Duodenal mucosa (tissue), 2 donors: ENCODE measurements around the gene SLX4IP.

Experiments used
- H3K27ac ChIP-seq: one replicate; pipeline ENCODE4 v1.7.0; 2013; ENCODE audit warnings: low read depth, low read length
- H3K27me3 ChIP-seq, 2 donors: one replicate each; pipeline ENCODE4 v1.7.0; 2013; ENCODE audit warnings: low read length in 2 of 2, control low read depth in 1 of 2; ENCODE audit not compliant: insufficient read depth in 2 of 2, control insufficient read depth in 1 of 2
- H3K36me3 ChIP-seq, 2 donors: one replicate each; pipeline ENCODE4 v1.7.0; 2013; ENCODE audit warnings: low read length in 2 of 2, control low read depth in 1 of 2; ENCODE audit not compliant: insufficient read depth in 2 of 2, control insufficient read depth in 1 of 2
- H3K4me1 ChIP-seq, 2 donors: one replicate each; pipeline ENCODE4 v1.7.0; 2013; ENCODE audit warnings: low read length in 2 of 2, control low read depth in 1 of 2; ENCODE audit not compliant: insufficient read depth in 2 of 2, control insufficient read depth in 1 of 2
- H3K4me3 ChIP-seq, 2 donors: one replicate each; pipeline ENCODE4 v1.7.0; 2013; ENCODE audit warnings: low read length in 2 of 2, low read depth in 1 of 2
- H3K9ac ChIP-seq, 2 donors: one replicate each; pipeline ENCODE4 v1.7.0; 2013; ENCODE audit warnings: low read length in 2 of 2, low read depth in 1 of 2
- H3K9me3 ChIP-seq, 2 donors: one replicate each; pipeline ENCODE4 v1.7.0; 2013; ENCODE audit warnings: low read length in 2 of 2, control low read depth in 1 of 2; ENCODE audit not compliant: control insufficient read depth in 1 of 2

SLX4IP gene

DNA sequence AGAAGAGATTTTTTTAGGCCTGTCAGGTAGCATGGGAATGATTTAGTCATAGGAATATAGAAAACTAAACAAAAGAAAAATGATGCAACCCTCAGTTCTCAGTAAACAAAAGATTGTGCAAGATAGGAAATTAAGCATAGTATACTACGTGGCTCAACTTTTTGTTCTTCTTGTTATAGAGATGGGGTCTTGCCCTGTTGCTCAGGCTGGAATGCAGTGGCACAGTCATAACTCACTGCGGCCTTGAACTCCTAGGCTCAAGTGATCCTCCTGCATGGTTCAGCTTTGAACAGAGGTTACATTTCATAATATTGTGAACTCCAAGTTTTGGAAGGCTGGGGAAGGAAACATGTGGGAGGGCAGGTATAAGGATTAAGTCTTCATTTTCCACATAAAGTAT is 28.5 kb downstream of the SLX4IP start:
- H3K9me3 ChIP-seq: no peaks in the 10 kb centered on the region
- no peaks in the 10 kb centered on the region for H3K36me3 ChIP-seq
- H3K4me3 ChIP-seq: no peak overlapping the region
- H3K27me3 ChIP-seq: no peaks in the 10 kb centered on the region
- peaks cover 0 to 5% of the 10 kb centered on the region in 2 donors for H3K4me1 ChIP-seq
- H3K9ac ChIP-seq: no peak overlapping the region
- no peak overlapping the region for H3K27ac ChIP-seq

- peaks cover 0 to 5% of the 10 kb centered on the region in 2 donors for H3K4me1 ChIP-seq
- no peak overlapping the region for H3K9ac ChIP-seq
- no peaks in the 10 kb centered on the region for H3K9me3 ChIP-seq
- peaks cover 0 to 4% of the 10 kb centered on the region in 2 donors for H3K36me3 ChIP-seq
- no peaks in the 10 kb centered on the region for H3K27me3 ChIP-seq
- H3K27ac ChIP-seq: no peak overlapping the region
- H3K4me3 ChIP-seq: no peak overlapping the region
Measured at GRCh38 chr20:10465135-10465534, 30.0 kb downstream of the SLX4IP start.

- no peaks in the 10 kb centered on the region for H3K9me3 ChIP-seq
- H3K36me3 ChIP-seq: peaks cover 0 to 5% of the 10 kb centered on the region in 2 donors
- no peaks in the 10 kb centered on the region for H3K27me3 ChIP-seq
- no peak overlapping the region for H3K9ac ChIP-seq
- H3K4me3 ChIP-seq: no peak overlapping the region
- peaks cover 0 to 5% of the 10 kb centered on the region in 2 donors for H3K4me1 ChIP-seq
- H3K27ac ChIP-seq: no peak overlapping the region
Measured at GRCh38 chr20:10466325-10466724, 31.2 kb downstream of the SLX4IP start.

- peaks cover 0 to 5% of the 10 kb centered on the region in 2 donors for H3K36me3 ChIP-seq
- H3K9ac ChIP-seq: no peak overlapping the region
- H3K27ac ChIP-seq: no peak overlapping the region
- H3K9me3 ChIP-seq: no peaks in the 10 kb centered on the region
- no peaks in the 10 kb centered on the region for H3K27me3 ChIP-seq
- no peak overlapping the region for H3K4me3 ChIP-seq
- H3K4me1 ChIP-seq: peaks cover 0 to 5% of the 10 kb centered on the region in 2 donors
Measured at GRCh38 chr20:10466855-10467254, 31.8 kb downstream of the SLX4IP start.

- H3K27me3 ChIP-seq: no peaks in the 10 kb centered on the region
- no peak overlapping the region for H3K9ac ChIP-seq
- peaks cover 0 to 5% of the 10 kb centered on the region in 2 donors for H3K4me1 ChIP-seq
- no peak overlapping the region for H3K4me3 ChIP-seq
- no peaks in the 10 kb centered on the region for H3K9me3 ChIP-seq
- H3K27ac ChIP-seq: no peak overlapping the region
- peaks cover 0 to 5% of the 10 kb centered on the region in 2 donors for H3K36me3 ChIP-seq
Measured at GRCh38 chr20:10467681-10468339, 32.7 kb downstream of the SLX4IP start.

DNA sequence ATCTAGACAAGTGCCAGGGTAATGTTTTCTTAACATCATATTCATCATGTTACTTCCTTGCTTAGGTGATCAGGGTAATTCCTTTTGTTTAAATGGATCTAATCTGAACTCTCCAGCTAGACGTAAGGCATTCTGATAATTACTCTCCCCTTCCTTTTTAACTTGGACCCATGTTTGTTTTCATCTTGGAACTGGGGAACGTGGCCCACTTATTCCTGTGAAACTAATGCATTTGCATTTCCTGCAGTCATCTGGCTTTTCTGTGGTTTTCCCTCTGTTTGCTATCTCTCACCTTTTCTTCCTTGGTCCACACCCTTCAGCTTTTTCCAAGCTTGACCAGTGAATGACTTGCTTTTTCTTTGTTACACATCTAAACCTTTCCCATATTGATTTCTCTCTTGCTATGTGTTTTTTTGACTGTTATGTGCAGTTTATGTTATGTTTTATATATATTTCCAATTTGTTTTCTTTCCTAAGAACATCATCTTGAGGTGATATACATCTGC is 33.3 kb downstream of the SLX4IP start:
- Histone ChIP-seq H3K9me3 (no peaks in the 10 kb centered on the region), H3K4me1 (peaks cover 0 to 5% of the 10 kb centered on the region in 2 donors), H3K9ac (no peak overlapping the region), H3K27ac (no peak overlapping the region), H3K4me3 (no peak overlapping the region), H3K27me3 (no peaks in the 10 kb centered on the region), H3K36me3 (peaks cover 0 to 5% of the 10 kb centered on the region in 2 donors)

- Histone ChIP-seq H3K36me3 (peaks cover 0 to 5% of the 10 kb centered on the region in 2 donors), H3K4me1 (peaks cover 0 to 5% of the 10 kb centered on the region in 2 donors), H3K27ac (no peak overlapping the region), H3K9ac (no peak overlapping the region), H3K9me3 (no peaks in the 10 kb centered on the region), H3K4me3 (no peak overlapping the region), H3K27me3 (no peaks in the 10 kb centered on the region)
Measured at GRCh38 chr20:10469056-10469455, 34.0 kb downstream of the SLX4IP start.

DNA sequence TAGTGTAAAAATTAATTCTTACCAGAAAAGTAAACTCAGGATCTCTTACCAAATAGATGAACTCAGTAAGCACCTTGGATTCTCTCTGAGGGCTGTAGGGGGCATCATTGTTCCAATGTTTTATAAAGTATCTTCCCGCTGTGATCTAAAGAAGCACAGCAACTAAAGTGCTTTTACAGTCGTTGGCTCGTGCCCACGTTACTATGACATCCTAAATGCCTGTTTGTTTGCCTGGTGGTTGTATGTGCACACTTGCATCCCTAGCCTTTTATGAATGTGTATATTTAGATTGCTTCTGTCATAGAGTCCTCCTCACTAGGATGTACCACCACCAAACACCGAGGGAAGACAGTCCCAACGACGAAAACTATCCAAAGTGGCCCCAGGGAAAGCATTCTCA is 34.5 kb downstream of the SLX4IP start:
- no peak overlapping the region for H3K4me3 ChIP-seq
- no peaks in the 10 kb centered on the region for H3K9me3 ChIP-seq
- H3K9ac ChIP-seq: no peak overlapping the region
- peaks cover 0 to 5% of the 10 kb centered on the region in 2 donors for H3K4me1 ChIP-seq
- H3K27ac ChIP-seq: no peak overlapping the region
- H3K36me3 ChIP-seq: peaks cover 0 to 5% of the 10 kb centered on the region in 2 donors
- H3K27me3 ChIP-seq: no peaks in the 10 kb centered on the region

DNA sequence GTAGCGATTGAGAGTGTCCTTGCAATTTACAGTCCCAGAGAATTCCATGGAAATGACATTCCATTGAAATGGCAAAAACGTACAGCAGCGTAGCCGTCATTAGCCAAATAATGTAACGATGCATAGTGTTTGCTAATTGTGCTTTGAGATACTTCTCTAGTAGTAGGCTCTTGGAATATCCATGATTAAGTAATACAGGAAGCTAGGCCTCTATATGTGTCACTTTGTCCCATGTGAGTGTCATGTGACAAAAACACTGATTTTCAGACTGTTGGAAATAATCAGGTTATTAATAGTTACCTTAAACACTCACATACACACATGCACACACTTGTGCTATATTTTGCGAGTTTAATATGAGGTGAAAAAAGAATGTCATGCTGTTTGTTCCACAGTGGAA is 35.2 kb downstream of the SLX4IP start:
- Histone ChIP-seq H3K36me3 (peaks cover 0 to 5% of the 10 kb centered on the region in 2 donors), H3K9ac (no peak overlapping the region), H3K4me3 (no peak overlapping the region), H3K4me1 (peaks cover 0 to 5% of the 10 kb centered on the region in 2 donors), H3K9me3 (no peaks in the 10 kb centered on the region), H3K27ac (no peak overlapping the region), H3K27me3 (no peaks in the 10 kb centered on the region)

GRCh38 chr20:10472871-10473270 is 37.8 kb downstream of the SLX4IP start:
- H3K4me1 ChIP-seq: peaks cover 4 to 16% of the 10 kb centered on the region in 2 donors
- H3K27me3 ChIP-seq: no peaks in the 10 kb centered on the region
- no peak overlapping the region for H3K27ac ChIP-seq
- H3K9me3 ChIP-seq: no peaks in the 10 kb centered on the region
- H3K9ac ChIP-seq: no peak overlapping the region
- peaks cover 0 to 5% of the 10 kb centered on the region in 2 donors for H3K36me3 ChIP-seq
- H3K4me3 ChIP-seq: no peak overlapping the region
